Adrenal gland (tissue), 5 donors: ENCODE data around the gene PRUNE1.

Experiments used
- CTCF ChIP-seq, 6 experiments: fragments of 450-650 bp in 4 of 6; fragments of 200-600 bp in 2 of 6; sonication (generic) in 1 of 6; IDR thresholded peaks; 1 replicate in 5 of 6; 2 replicates in 1 of 6; pipeline versions ENCODE4 v1.5.1 to v1.8.0; 2016 to 2021; ENCODE audit warnings: antibody characterized with exemption in 6 of 6, mild to moderate bottlenecking in 2 of 6, moderate library complexity in 1 of 6
- POLR2A ChIP-seq, 2 donors: fragments of 450-650 bp; IDR thresholded peaks; one replicate each; pipeline ENCODE4 v1.6.1; 2017; ENCODE audit warnings: antibody characterized with exemption in 2 of 2, mild to moderate bottlenecking in 2 of 2, moderate library complexity in 1 of 2
- donor health status: DM: no; HTN: no; CAD: no.

GRCh38 chr1:150961756-150962155, 46.5 kb upstream of the PRUNE1 start:
- TF ChIP-seq CTCF (IDR thresholded peaks at IDR 0.05), result no peak
- no peak for TF ChIP-seq POLR2A (IDR thresholded peaks at IDR 0.05)
